Stimulated activated CD4-positive, alpha-beta T cell treated with anti-CD3 and anti-CD28 coated beads, Interleukin-15, amount 100 ng/mL, for 24 hours (primary cell): ENCODE data around the gene DDX47.
A peak's percentile ranks its signal among the peaks of the same experiment; 100 is the strongest.
"Not testable (repeated sequence)": the region's sequence is repeated elsewhere in the genome, so short reads cannot be mapped to it uniquely, and the experiment has no call there.

Experiments used
- DNase-seq: peaks from one replicate; pipeline ENCODE4 v3.0.0-alpha.2; 2020

Gene DDX47

GRCh38 chr12:12823811-12824210 lies 10.7 kb downstream of the DDX47 start:
- DNase-seq = no peak

GRCh38 chr12:12835378-12836146 lies 22.4 kb downstream of the DDX47 start:
- DNase-seq = no peak

- no peak for DNase-seq
Observed at GRCh38 chr12:12836571-12836970, 23.4 kb downstream of the DDX47 start.

GRCh38 chr12:12837025-12837812 lies 24.1 kb downstream of the DDX47 start:
- DNase-seq = peak; percentile 70

GRCh38 chr12:12837813-12838153 lies 24.6 kb downstream of the DDX47 start:
- DNase-seq = no peak

GRCh38 chr12:12839003-12839395 lies 25.9 kb downstream of the DDX47 start:
- no peak for DNase-seq

GRCh38 chr12:12839439-12839838 lies 26.3 kb downstream of the DDX47 start:
- not testable (repeated sequence) for DNase-seq

- DNase-seq = no peak
Observed at GRCh38 chr12:12839873-12840579, 26.9 kb downstream of the DDX47 start.

GRCh38 chr12:12840580-12840899 lies 27.4 kb downstream of the DDX47 start:
- no peak for DNase-seq

- not testable (repeated sequence) for DNase-seq
Observed at GRCh38 chr12:12841428-12841827, 28.3 kb downstream of the DDX47 start.

- DNase-seq = no peak
Observed at GRCh38 chr12:12845794-12846243, 32.7 kb downstream of the DDX47 start.

- not testable (repeated sequence) for DNase-seq
Observed at GRCh38 chr12:12846780-12847179, 33.6 kb downstream of the DDX47 start.

GRCh38 chr12:12853435-12853834 lies 40.3 kb downstream of the DDX47 start:
- DNase-seq = no peak

- DNase-seq = no peak
Observed at GRCh38 chr12:12859690-12860089, 46.5 kb downstream of the DDX47 start.

GRCh38 chr12:12864243-12864642 lies 51.1 kb downstream of the DDX47 start:
- no peak for DNase-seq

GRCh38 chr12:12868477-12869235 lies 55.5 kb downstream of the DDX47 start:
- no peak for DNase-seq

- no peak for DNase-seq
Observed at GRCh38 chr12:12870465-12870864, 57.3 kb downstream of the DDX47 start.

- DNase-seq = no peak
Observed at GRCh38 chr12:12871587-12872138, 58.5 kb downstream of the DDX47 start.

GRCh38 chr12:12872139-12872933 lies 59.2 kb downstream of the DDX47 start:
- no peak for DNase-seq

- no peak for DNase-seq
Observed at GRCh38 chr12:12872934-12873275, 59.8 kb downstream of the DDX47 start.

GRCh38 chr12:12874029-12874428 lies 60.9 kb downstream of the DDX47 start:
- no peak for DNase-seq

- not testable (repeated sequence) for DNase-seq
Observed at GRCh38 chr12:12875301-12875700, 62.2 kb downstream of the DDX47 start.
